Muscle of leg (tissue), 16 donors: ENCODE measurements around the gene MINDY1. TPM values are rescaled to one million over a fixed set of nuclear protein-coding genes. Genes with fewer than 3 reads are reported as not detected.

ENCODE experiments used
- DNase-seq: peaks from one replicate; pipeline ENCODE4 v3.0.0; 2013
- H3K27ac ChIP-seq: one replicate; pipeline ENCODE4 v1.5.1; 2013; ENCODE audit warnings: mild to moderate bottlenecking, low read length, control low read depth
- H3K27me3 ChIP-seq: one replicate; pipeline ENCODE4 v1.6.1; 2013; ENCODE audit warnings: low read length; ENCODE audit not compliant: control insufficient read depth, insufficient read depth
- H3K36me3 ChIP-seq: one replicate; pipeline ENCODE4 v1.6.1; 2013; ENCODE audit warnings: low read length; ENCODE audit not compliant: control insufficient read depth, insufficient read depth
- H3K4me1 ChIP-seq: one replicate; pipeline ENCODE4 v1.6.1; 2013; ENCODE audit warnings: low read length; ENCODE audit not compliant: control insufficient read depth, insufficient read depth
- H3K4me3 ChIP-seq: one replicate; pipeline ENCODE4 v1.5.1; 2013; ENCODE audit warnings: low read length, control low read depth
- H3K9me3 ChIP-seq: replicated peaks from 2 replicates; pipeline ENCODE4 v1.6.1; 2013; ENCODE audit warnings: low read depth, low read length; ENCODE audit not compliant: control insufficient read depth
- WGBS: methylation state at CpG from one replicate; pipeline ENCODE4 v1.1.5; 2013; ENCODE audit warnings: missing lambda C conversion rate; ENCODE audit not compliant: insufficient coverage; 5-methylcytosine and 5-hydroxymethylcytosine counted together
- long read RNA-seq, 11 donors: transcript quantifications; one replicate each; lab custom pipeline, GENCODE V29; 2026
- polyA plus RNA-seq, 8 donors: library from polyadenylated mRNA; unstranded; fragments of 120-200 nt; gene quantifications; one replicate each; pipeline versions ENCODE4 v1.2.1 to v1.2.3, GENCODE V29; 2013; ENCODE audit warnings: inconsistent platforms in 1 of 8, low replicate concordance in 1 of 8; ENCODE audit not compliant: insufficient read length in 8 of 8, insufficient read depth in 1 of 8
- total RNA-seq: library from RNA; stranded (reverse); fragments of 120-200 nt; gene quantifications from one replicate; pipeline ENCODE4 v1.2.4, GENCODE V29; 2013

The MINDY1 gene
- 15.7 TPM for total RNA-seq
- 10 to 100 TPM; 15.8 to 20.4 (median 17.0) TPM for polyA plus RNA-seq
- long read RNA-seq, donor 1, result 0 reads
- long read RNA-seq, donor 2, result 0 reads
- long read RNA-seq, donor 3, partial matches to known transcripts, result 0 of 1 reads
- long read RNA-seq, donor 3, other reads (novel, unspliced or antisense), result 0 of 1 reads
- long read RNA-seq, donor 4, result 0 reads
- long read RNA-seq, donor 5, result 0 reads
- long read RNA-seq, donor 6, partial matches to known transcripts, result 0 of 1 reads
- long read RNA-seq, donor 6, other reads (novel, unspliced or antisense), result 0 of 1 reads
- long read RNA-seq, donor 7, result 0 reads
- long read RNA-seq, donor 8, result 0 reads
- long read RNA-seq, donor 9, result 0 reads
- long read RNA-seq, donor 10, result 0 reads
- long read RNA-seq, donor 11, result 0 reads

- Histone ChIP-seq H3K4me3 (peak within 1 kb of the TSS; percentile 62), H3K27ac (peak within 1 kb of the TSS; percentile 94), H3K36me3 (peaks cover 9% of the 10 kb centered on the region), H3K4me1 (peaks cover 49% of the 10 kb centered on the region), H3K9me3 (no peaks in the 10 kb centered on the region), H3K27me3 (no peaks in the 10 kb centered on the region)
- under 1% methylated on average over 6 of the region's 18 CpGs for WGBS
- peak; percentile 95 for DNase-seq
Measured at GRCh38 chr1:151006327-151007052, at the start of gene MINDY1. TSS of gene MINDY1 (minus strand) at chr1:151006902. CDS start at chr1:151002617, 4,285 bp downstream.

- Histone ChIP-seq H3K27ac (peak overlapping the region; percentile 39), H3K4me3 (no peak overlapping the region), H3K27me3 (no peaks in the 10 kb centered on the region), H3K4me1 (peaks cover 43% of the 10 kb centered on the region), H3K9me3 (no peaks in the 10 kb centered on the region), H3K36me3 (peaks cover 56% of the 10 kb centered on the region)
- DNase-seq, result no peak
- 42% methylated on average over 2 of the region's 2 CpGs for whole genome bisulfite sequencing
Measured at GRCh38 chr1:151056149-151056548, 49.4 kb upstream of the MINDY1 start.

- Histone ChIP-seq H3K27ac (no peak overlapping the region), H3K9me3 (no peaks in the 10 kb centered on the region), H3K4me1 (peaks cover 39% of the 10 kb centered on the region), H3K36me3 (peaks cover 56% of the 10 kb centered on the region), H3K27me3 (no peaks in the 10 kb centered on the region), H3K4me3 (no peak overlapping the region)
- WGBS, result no CpG with 5 or more reads among the region's 2 CpGs
- DNase-seq, result no peak
Measured at GRCh38 chr1:151055581-151055980, 48.9 kb upstream of the MINDY1 start.

DNA sequence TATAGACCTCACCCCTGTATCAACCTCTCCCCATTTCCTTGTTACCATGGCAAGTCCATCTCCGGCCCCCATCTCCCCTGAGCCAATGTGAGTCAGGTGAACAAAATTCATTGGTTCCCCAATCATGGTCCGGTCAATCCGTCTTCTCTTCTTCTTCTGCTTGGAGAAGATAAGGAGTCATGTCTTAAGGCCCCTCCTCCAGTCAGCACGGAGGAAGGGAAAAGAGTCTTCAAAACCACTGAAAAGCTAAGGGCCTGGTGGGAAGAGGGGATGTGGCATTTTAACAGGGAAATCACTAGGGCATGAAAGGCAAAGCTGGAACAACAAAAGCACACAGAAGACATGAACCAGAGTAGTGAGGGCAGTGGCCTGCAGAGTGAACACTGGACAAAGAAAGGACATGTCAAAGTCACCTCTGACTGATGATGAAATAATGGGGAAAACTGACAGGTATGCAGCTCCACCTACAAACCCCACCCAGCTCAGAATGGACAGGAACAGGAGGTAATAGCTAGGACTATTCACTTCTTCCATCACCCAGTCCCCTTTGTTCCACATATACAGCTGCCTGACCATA lies 48.4 kb upstream of the MINDY1 start:
- H3K4me3 ChIP-seq, result no peak overlapping the region
- DNase-seq, result no peak
- H3K27me3 ChIP-seq, result no peaks in the 10 kb centered on the region
- peaks cover 56% of the 10 kb centered on the region for H3K36me3 ChIP-seq
- no peaks in the 10 kb centered on the region for H3K9me3 ChIP-seq
- peaks cover 35% of the 10 kb centered on the region for H3K4me1 ChIP-seq
- WGBS, result no CpG with 5 or more reads among the region's 4 CpGs
- no peak overlapping the region for H3K27ac ChIP-seq

DNA sequence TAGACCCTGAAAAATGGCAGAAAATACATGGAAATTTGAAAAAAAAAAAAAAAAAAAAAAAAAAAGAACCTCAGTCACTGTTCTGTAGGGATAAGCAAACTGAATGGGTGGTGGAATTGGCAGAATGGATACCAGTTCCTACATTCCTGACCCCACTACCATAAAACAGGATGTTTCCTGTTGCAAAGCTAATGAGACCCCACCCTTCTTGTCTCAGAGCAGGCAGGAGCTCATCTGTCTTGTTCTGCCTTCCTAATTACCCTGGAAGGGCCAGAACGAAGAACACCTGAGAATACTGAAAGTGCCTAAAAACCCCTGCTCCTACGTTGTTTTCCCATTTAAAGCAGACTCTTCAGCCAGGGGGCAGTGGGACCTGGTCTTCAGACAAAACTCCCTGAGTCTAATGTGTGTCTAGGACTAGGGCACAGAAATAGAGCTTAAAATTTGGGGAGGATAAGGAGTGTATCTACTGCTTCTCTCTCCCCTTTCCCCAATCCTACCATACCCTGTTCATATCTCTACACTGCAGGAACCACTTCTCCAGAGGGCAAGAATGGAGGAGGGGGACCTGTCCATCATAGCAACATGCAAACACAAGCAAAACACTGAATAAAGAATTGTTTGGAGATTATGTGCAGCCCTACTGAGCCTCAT lies 44.8 kb upstream of the MINDY1 start:
- no peaks in the 10 kb centered on the region for H3K9me3 ChIP-seq
- peaks cover 51% of the 10 kb centered on the region for H3K36me3 ChIP-seq
- peaks cover 23% of the 10 kb centered on the region for H3K4me1 ChIP-seq
- H3K4me3 ChIP-seq, result no peak overlapping the region
- no peak for DNase-seq
- WGBS, result no CpG with 5 or more reads among the region's 2 CpGs
- no peak overlapping the region for H3K27ac ChIP-seq
- no peaks in the 10 kb centered on the region for H3K27me3 ChIP-seq

DNA sequence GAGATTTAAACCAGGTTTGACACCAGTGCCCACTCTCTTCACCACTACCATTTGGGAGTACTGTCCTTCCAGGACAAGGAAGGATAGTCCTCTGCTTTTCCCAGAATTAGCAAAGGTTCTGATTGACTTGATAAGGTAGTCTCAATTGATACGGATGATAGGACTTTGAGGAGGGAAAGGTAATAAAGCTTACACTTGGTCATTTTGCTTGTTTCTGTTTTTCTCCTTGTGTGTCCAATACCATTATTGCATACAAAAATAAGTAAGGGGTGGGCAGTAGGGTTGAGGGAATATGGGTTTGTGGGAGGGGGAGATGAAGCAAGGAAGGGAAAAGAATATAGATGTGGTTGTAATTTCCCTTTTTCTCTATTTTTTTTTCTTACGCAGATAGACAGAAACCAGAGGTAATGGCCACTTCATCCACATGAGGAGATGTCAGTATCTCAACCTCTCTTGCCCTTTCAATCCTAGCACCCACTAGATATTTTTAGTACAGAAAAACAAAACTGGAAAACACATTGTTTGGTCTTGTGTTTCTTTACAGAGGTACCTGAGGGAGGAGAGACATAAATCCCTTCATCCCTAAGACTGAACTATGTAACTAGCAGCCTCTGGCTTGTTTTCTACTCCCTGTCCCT lies 43.5 kb upstream of the MINDY1 start:
- Histone ChIP-seq H3K27me3 (no peaks in the 10 kb centered on the region), H3K36me3 (peaks cover 38% of the 10 kb centered on the region), H3K9me3 (no peaks in the 10 kb centered on the region), H3K4me3 (no peak overlapping the region), H3K27ac (no peak overlapping the region), H3K4me1 (peaks cover 13% of the 10 kb centered on the region)
- no peak for DNase-seq
- WGBS, result no CpG with 5 or more reads among the region's 2 CpGs

DNA sequence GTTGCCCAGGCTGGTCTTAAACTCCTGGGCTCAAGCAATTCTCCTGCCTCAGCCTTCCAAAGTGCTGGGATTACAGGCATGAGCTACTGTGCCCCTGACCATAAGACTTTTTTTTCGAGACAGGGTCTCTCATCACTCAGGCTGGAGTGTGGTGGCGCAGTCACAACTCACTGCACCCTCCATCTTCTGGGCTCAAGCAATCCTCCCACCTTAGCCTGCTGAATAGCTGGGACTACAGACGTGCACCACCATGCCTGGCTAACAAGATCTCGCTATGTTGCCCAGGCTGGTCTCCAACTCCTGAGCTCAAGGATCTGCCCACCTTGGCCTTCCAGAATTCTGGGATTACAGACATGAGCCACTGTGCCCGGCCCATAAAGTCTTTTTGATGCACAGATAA lies 42.8 kb upstream of the MINDY1 start:
- 92% methylated on average over 3 of the region's 5 CpGs for WGBS
- Histone ChIP-seq H3K9me3 (no peaks in the 10 kb centered on the region), H3K4me1 (peaks cover 13% of the 10 kb centered on the region), H3K36me3 (peaks cover 31% of the 10 kb centered on the region), H3K27me3 (no peaks in the 10 kb centered on the region), H3K4me3 (no peak overlapping the region), H3K27ac (no peak overlapping the region)
- no peak for DNase-seq

GRCh38 chr1:151048645-151049032 lies 41.9 kb upstream of the MINDY1 start:
- WGBS, result no CpG with 5 or more reads among the region's 3 CpGs
- DNase-seq, result no peak
- H3K36me3 ChIP-seq, result peaks cover 24% of the 10 kb centered on the region
- peaks cover 13% of the 10 kb centered on the region for H3K4me1 ChIP-seq
- peak overlapping the region; percentile 92 for H3K4me3 ChIP-seq
- no peaks in the 10 kb centered on the region for H3K9me3 ChIP-seq
- H3K27me3 ChIP-seq, result no peaks in the 10 kb centered on the region
- H3K27ac ChIP-seq, result peak overlapping the region; percentile 94

GRCh38 chr1:151047925-151048644 lies 41.4 kb upstream of the MINDY1 start:
- peak; percentile 79 for DNase-seq

More at GRCh38 chr1:151047925-151048644, 41.4 kb upstream of the MINDY1 start:
- Histone ChIP-seq H3K9me3 (no peaks in the 10 kb centered on the region), H3K36me3 (peaks cover 24% of the 10 kb centered on the region), H3K4me3 (peak overlapping the region; percentile 92), H3K27ac (peak overlapping the region; percentile 94), H3K27me3 (no peaks in the 10 kb centered on the region), H3K4me1 (peaks cover 13% of the 10 kb centered on the region)
- 0% methylated on average over 42 of the region's 48 CpGs for WGBS
